HG03565 (cell line): Measurements from ENCODE around the gene GALNT4.

ENCODE experiments used
- ATAC-seq: cut with Tn5 transposase; IDR thresholded peaks from one replicate; pipeline ENCODE4 v1.9.1; 2021; ENCODE audit warnings: mild to moderate bottlenecking, moderate library complexity; ENCODE audit not compliant: unreplicated experiment

The GALNT4 gene

GRCh38 chr12:89524541-89525304 is at the start of gene GALNT4:
Gene GALNT4, minus strand, starts transcription at chr12:89524796. Its CDS starts 247 bp downstream, at chr12:89524549.
- ATAC-seq = peak; percentile 62

GRCh38 chr12:89573051-89573810 is 48.6 kb upstream of the GALNT4 start:
- no peak for ATAC-seq

- ATAC-seq = no peak
These were observed 47.0 kb upstream of the GALNT4 start for GRCh38 chr12:89571491-89572195.

GRCh38 chr12:89568484-89568883 is 43.9 kb upstream of the GALNT4 start:
- ATAC-seq = no peak

GRCh38 chr12:89567691-89568239 is 43.2 kb upstream of the GALNT4 start:
- ATAC-seq = no peak

GRCh38 chr12:89566615-89567014 is 42.0 kb upstream of the GALNT4 start:
- no peak for ATAC-seq

- ATAC-seq = no peak
These were observed 40.4 kb upstream of the GALNT4 start for GRCh38 chr12:89565002-89565401.

GRCh38 chr12:89559753-89560152 is 35.2 kb upstream of the GALNT4 start:
- no peak for ATAC-seq

- no peak for ATAC-seq
These were observed 32.4 kb upstream of the GALNT4 start for GRCh38 chr12:89556976-89557375.

- no peak for ATAC-seq
These were observed 27.8 kb upstream of the GALNT4 start for GRCh38 chr12:89552376-89552775.

GRCh38 chr12:89551747-89552146 is 27.2 kb upstream of the GALNT4 start:
- ATAC-seq = no peak

- ATAC-seq = no peak
These were observed 22.5 kb upstream of the GALNT4 start for GRCh38 chr12:89547101-89547500.

- no peak for ATAC-seq
These were observed 21.6 kb upstream of the GALNT4 start for GRCh38 chr12:89546151-89546550.

GRCh38 chr12:89544681-89545184 is 20.1 kb upstream of the GALNT4 start:
- no peak for ATAC-seq

GRCh38 chr12:89544022-89544421 is 19.4 kb upstream of the GALNT4 start:
- no peak for ATAC-seq

GRCh38 chr12:89542912-89543592 is 18.5 kb upstream of the GALNT4 start:
- ATAC-seq = peak; percentile 63

GRCh38 chr12:89542236-89542635 is 17.6 kb upstream of the GALNT4 start:
- no peak for ATAC-seq

- ATAC-seq = no peak
These were observed 16.0 kb upstream of the GALNT4 start for GRCh38 chr12:89540586-89540985.

GRCh38 chr12:89539426-89540223 is 15.0 kb upstream of the GALNT4 start:
- ATAC-seq = peak; percentile 34

- no peak for ATAC-seq
These were observed 14.3 kb upstream of the GALNT4 start for GRCh38 chr12:89538897-89539296.
